A549 (cell line): ENCODE results near the gene PIN1. TPM values are rescaled to one million over a fixed set of nuclear protein-coding genes. Genes with fewer than 3 reads are reported as not detected.

Source experiments
- ATAC-seq, 2 experiments: fragments of 200-7000 bp in 1 of 2; fragments of >200 bp in 1 of 2; cut with Nextera tagmentation in 1 of 2; cut with Tn5 transposase in 1 of 2; 3 replicates each; pipeline versions ENCODE4 v1.8.0 to v1.9.1; 2018 to 2020; ENCODE audit warnings: mild to moderate bottlenecking in 1 of 2, moderate library complexity in 1 of 2
- CTCF ChIA-PET: fragments of 300-600 bp; sonication (Branson Sonifier 250); formaldehyde crosslinking; extraction: SDS; loops from one replicate; lab custom pipeline; 2021; ENCODE audit warnings: antibody characterized with exemption, inconsistent platforms; lab: Yijun Ruan, JAX
- POLR2A ChIA-PET: fragments of 350-600 bp; formaldehyde crosslinking; extraction: SDS; loops from one replicate; lab custom pipeline; 2021; ENCODE audit warnings: antibody characterized with exemption, inconsistent platforms; lab: Yijun Ruan, JAX
- DNase-seq, 2 experiments: peaks; one replicate each; pipeline versions ENCODE4 v3.0.0 to v3.0.0-alpha.2; 2011 to 2016; ENCODE audit warnings: low read depth in 1 of 2, low spot score in 1 of 2
- FAIRE-seq: peaks from 2 replicates; lab custom pipeline; 2011; peaks lifted over from hg19 to GRCh38; lab: Jason Lieb, UNC
- H3K27ac ChIP-seq, 2 experiments: fragments of >200 bp; sonication (Bioruptor Twin); formaldehyde crosslinking; 3 replicates each; pipeline ENCODE4 v1.5.1; 2016 to 2017
- H3K4me1 ChIP-seq: fragments of >200 bp; sonication (Bioruptor Twin); formaldehyde crosslinking; 3 replicates; pipeline ENCODE4 v1.6.1; 2016
- H3K4me2 ChIP-seq: fragments of >200 bp; sonication (Bioruptor Twin); formaldehyde crosslinking; 3 replicates; pipeline ENCODE4 v1.6.1; 2016
- H3K4me3 ChIP-seq: fragments of >200 bp; sonication (Bioruptor Twin); formaldehyde crosslinking; 3 replicates; pipeline ENCODE4 v1.5.1; 2016
- H3K9me3 ChIP-seq: fragments of >200 bp; sonication (Bioruptor Twin); formaldehyde crosslinking; 3 replicates; pipeline ENCODE4 v1.6.1; 2016
- BCL3 ChIP-seq: fragments of >200 bp; sonication (Bioruptor Twin); formaldehyde crosslinking; IDR thresholded peaks from 3 replicates; pipeline ENCODE4 v1.6.1; 2016
- BHLHE40 ChIP-seq: IDR thresholded peaks from 2 replicates; pipeline ENCODE4 v1.6.1; 2012; ENCODE audit warnings: low read depth, low read length, inconsistent platforms
- CBX2 ChIP-seq: fragments of 200-600 bp; sonication (generic); IDR thresholded peaks from 2 replicates; pipeline ENCODE4 v1.6.1; 2016; ENCODE audit warnings: low read depth, mild to moderate bottlenecking, borderline replicate concordance
- CHD2 ChIP-seq: fragments of 150-350 bp; IDR thresholded peaks from 2 replicates; pipeline ENCODE4 v1.6.1; 2014; ENCODE audit warnings: low read length; ENCODE audit not compliant: partially characterized antibody
- E2F6 ChIP-seq: IDR thresholded peaks from 2 replicates; pipeline ENCODE4 v1.6.1; 2012; ENCODE audit warnings: low read depth, borderline replicate concordance
- EHMT2 ChIP-seq: fragments of 200-600 bp; sonication (generic); IDR thresholded peaks from 2 replicates; pipeline ENCODE4 v1.6.1; 2016; ENCODE audit warnings: antibody characterized with exemption, low read depth, mild to moderate bottlenecking, moderate library complexity
- EP300 ChIP-seq, 2 experiments: fragments of >200 bp; sonication (Bioruptor Twin); formaldehyde crosslinking; IDR thresholded peaks; 2 replicates in 1 of 2; 3 replicates in 1 of 2; pipeline ENCODE4 v1.6.1; 2016 to 2017
- FOSB ChIP-seq: fragments of 250-450 bp; sonication (Bioruptor Pico); IDR thresholded peaks from 2 replicates; pipeline ENCODE4 v1.5.0; 2020; ENCODE audit warnings: mild to moderate bottlenecking, moderate library complexity
- FOSL2 ChIP-seq, 2 experiments: fragments of 450-650 bp in 1 of 2; fragments of >200 bp in 1 of 2; sonication (Bioruptor Twin) in 1 of 2; formaldehyde crosslinking; IDR thresholded peaks; 2 replicates each; pipeline versions ENCODE4 v1.5.0 to v1.6.1; 2016 to 2020; ENCODE audit warnings: mild to moderate bottlenecking in 1 of 2, moderate library complexity in 1 of 2
- HES2 ChIP-seq: fragments of >200 bp; sonication (Bioruptor Twin); formaldehyde crosslinking; IDR thresholded peaks from 2 replicates; pipeline ENCODE4 v1.6.1; 2016
- HEYL ChIP-seq: fragments of 250-450 bp; sonication (Bioruptor Pico); IDR thresholded peaks from 2 replicates; pipeline ENCODE4 v1.8.0; 2021; ENCODE audit warnings: mild to moderate bottlenecking, moderate library complexity
- HMGXB4 ChIP-seq: fragments of 250-450 bp; sonication (Bioruptor Pico); IDR thresholded peaks from 2 replicates; pipeline ENCODE4 v1.5.0; 2021; ENCODE audit warnings: mild to moderate bottlenecking, moderate library complexity, borderline replicate concordance
- JUNB ChIP-seq: fragments of >200 bp; sonication (Bioruptor Twin); formaldehyde crosslinking; IDR thresholded peaks from 2 replicates; pipeline ENCODE4 v1.6.1; 2016
- MAX ChIP-seq: IDR thresholded peaks from 2 replicates; pipeline ENCODE4 v1.6.1; 2012
- NR3C1 ChIP-seq: fragments of >200 bp; sonication (Bioruptor Twin); formaldehyde crosslinking; IDR thresholded peaks from 3 replicates; pipeline ENCODE4 v1.6.1; 2017
- PBX3 ChIP-seq: IDR thresholded peaks from 2 replicates; pipeline ENCODE4 v1.6.1; 2012
- POLR2AphosphoS2 ChIP-seq: conservative IDR thresholded peaks from 2 replicates; pipeline ENCODE4 v1.6.1; 2012; ENCODE audit warnings: low read length, improper control_type of control experiment, inconsistent platforms
- RFX5 ChIP-seq: fragments of 450-650 bp; IDR thresholded peaks from 2 replicates; pipeline ENCODE4 v1.7.1; 2014; ENCODE audit warnings: antibody characterized with exemption, mild to moderate bottlenecking, moderate library complexity
- RNF2 ChIP-seq: fragments of 200-600 bp; sonication (generic); IDR thresholded peaks from 2 replicates; pipeline ENCODE4 v1.6.1; 2016; ENCODE audit warnings: low read depth, mild to moderate bottlenecking, antibody characterized with exemption, moderate library complexity, borderline replicate concordance
- SMC3 ChIP-seq: fragments of >200 bp; sonication (Bioruptor Twin); formaldehyde crosslinking; IDR thresholded peaks from 3 replicates; pipeline ENCODE4 v1.6.1; 2018; ENCODE audit warnings: inconsistent platforms
- TFCP2L1 ChIP-seq: fragments of 250-450 bp; sonication (Bioruptor Pico); IDR thresholded peaks from 2 replicates; pipeline ENCODE4 v1.5.0; 2021; ENCODE audit warnings: mild to moderate bottlenecking
- TP53 ChIP-seq: fragments of 250-450 bp; sonication (Bioruptor Pico); IDR thresholded peaks from 2 replicates; pipeline ENCODE4 v1.5.0; 2021; ENCODE audit warnings: mild to moderate bottlenecking, moderate library complexity
- ZFP36 ChIP-seq: fragments of 450-650 bp; IDR thresholded peaks from 2 replicates; pipeline ENCODE4 v1.6.1; 2014; ENCODE audit warnings: borderline replicate concordance; ENCODE audit not compliant: partially characterized antibody
- ZNF302 ChIP-seq: fragments of 250-450 bp; sonication (Bioruptor Pico); IDR thresholded peaks from 2 replicates; pipeline ENCODE4 v1.9.0; 2021; ENCODE audit warnings: inconsistent platforms, mild to moderate bottlenecking, moderate library complexity
- WGBS: methylation state at CpG from one replicate; pipeline ENCODE4 v1.1.6; 2017; ENCODE audit errors: missing lambda C conversion rate; 5-methylcytosine and 5-hydroxymethylcytosine counted together
- polyA plus RNA-seq, 4 experiments: library from polyadenylated mRNA; depleted of rRNA in 3 of 4; stranded (reverse); fragments of >200 nt; fragmentation: RNase III in 1 of 4; extraction: RNeasy Plus Mini Kit Qiagen cat#74134 plus additional on column Dnase treatment in 1 of 4; gene quantifications; 2 replicates in 3 of 4; 3 replicates in 1 of 4; pipeline ENCODE4 v1.2.3, GENCODE V29; 2011 to 2017

Gene PIN1
- polyA plus RNA-seq, 2 of the 4 experiments (the other 2 are of a cell fraction): 30.0 to 58.5 TPM

- DNase-seq (no peak), FAIRE-seq (no peak), ATAC-seq (no peak)
- POLR2A ChIA-PET: no interaction called here
- H3K4me3 ChIP-seq: no peak overlapping the region
- H3K4me2 ChIP-seq: no peak overlapping the region
- WGBS: 93% methylated on average over 9 of the region's 10 CpGs
- no peaks in the 10 kb centered on the region for H3K9me3 ChIP-seq
- TF ChIP-seq FOSL2 (IDR thresholded peaks at IDR 0.05) (no peak), FOSL2 (CRISPR knock-in tag; IDR thresholded peaks at IDR 0.05) (no peak), BCL3 (no peak)
- H3K4me1 ChIP-seq: no peaks in the 10 kb centered on the region
- no peak overlapping the region for H3K27ac ChIP-seq
- CTCF ChIA-PET: interaction anchor here (0.5 to 1.3 kb wide), 2 partner anchors 13 to 18 kb away, joined by 3 to 4 read pairs; no protein-coding TSS in a partner anchor
Observed at GRCh38 chr19:9857920-9858746, 23.0 kb downstream of the PIN1 start.

- ChIA-PET CTCF (interaction anchor here (1.3 to 1.6 kb wide), 2 partner anchors 11 to 17 kb away, joined by 4 to 5 read pairs; no protein-coding TSS in a partner anchor), POLR2A (no interaction called here)
- H3K4me3 ChIP-seq: no peak overlapping the region
- DNase-seq: no peak
- TF ChIP-seq TP53 (CRISPR knock-in tag) (no peak), EHMT2 (no peak), ZFP36 (no peak), RNF2 (no peak), HMGXB4 (CRISPR knock-in tag) (no peak), EP300 (IDR thresholded peaks at IDR 0.05) (no peak)
- no peaks in the 10 kb centered on the region for H3K4me1 ChIP-seq
- no peaks in the 10 kb centered on the region for H3K9me3 ChIP-seq
- no peak overlapping the region for H3K4me2 ChIP-seq
- no peak overlapping the region for H3K27ac ChIP-seq
- no peak for ATAC-seq
- no peak for FAIRE-seq
Observed at GRCh38 chr19:9858766-9859165, 23.6 kb downstream of the PIN1 start.

- no peaks in the 10 kb centered on the region for H3K9me3 ChIP-seq
- ATAC-seq: no peak
- WGBS: 87% methylated on average over 8 of the region's 8 CpGs
- DNase-seq: no peak
- H3K4me1 ChIP-seq: no peaks in the 10 kb centered on the region
- no peak overlapping the region for H3K27ac ChIP-seq
- H3K4me2 ChIP-seq: no peak overlapping the region
- CTCF ChIA-PET: interaction anchor here (1.6 kb wide), 1 partner anchor 13 kb away, joined by 5 read pairs; no protein-coding TSS in a partner anchor
- POLR2A ChIA-PET: no interaction called here
- FAIRE-seq: no peak
- no peak for TF ChIP-seq NR3C1
- no peak for TF ChIP-seq FOSB (CRISPR knock-in tag)
- no peak for TF ChIP-seq ZNF302 (CRISPR knock-in tag)
- no peak overlapping the region for H3K4me3 ChIP-seq
Observed at GRCh38 chr19:9860407-9860806, 25.3 kb downstream of the PIN1 start.

GRCh38 chr19:9861503-9861902 lies 26.4 kb downstream of the PIN1 start:
- Histone ChIP-seq H3K9me3 (no peaks in the 10 kb centered on the region), H3K4me1 (no peaks in the 10 kb centered on the region), H3K4me3 (no peak overlapping the region), H3K27ac (no peak overlapping the region), H3K4me2 (no peak overlapping the region)
- 100% methylated on average over 1 of the region's 1 CpG for WGBS
- DNase-seq (no peak), FAIRE-seq (no peak), ATAC-seq (no peak)
- ChIA-PET CTCF (no interaction called here), POLR2A (no interaction called here)
- TF ChIP-seq HES2 (no peak), TFCP2L1 (CRISPR knock-in tag) (no peak), CHD2 (no peak), RNF2 (no peak), TP53 (CRISPR knock-in tag) (no peak), POLR2AphosphoS2 (no peak), SMC3 (no peak), PBX3 (no peak), JUNB (no peak), HEYL (CRISPR knock-in tag) (no peak), MAX (no peak), E2F6 (no peak), CBX2 (no peak), EP300 (IDR thresholded peaks at IDR 0.05) (no peak), BHLHE40 (no peak), RFX5 (no peak)
